Kidney epithelial cell (primary cell): ENCODE results near the gene CCDC136. TPM values are rescaled to one million over a fixed set of nuclear protein-coding genes. Genes with fewer than 3 reads are reported as not detected.

ENCODE experiments used
- DNase-seq: peaks from one replicate; pipeline ENCODE4 v3.0.0-alpha.2; 2010; ENCODE audit warnings: low read depth
- H3K27me3 ChIP-seq: 2 replicates; pipeline ENCODE4 v1.6.0; 2011; ENCODE audit warnings: low read length; ENCODE audit not compliant: control insufficient read depth, insufficient read depth
- H3K36me3 ChIP-seq: 2 replicates; pipeline ENCODE4 v1.5.1; 2011; ENCODE audit warnings: low read length; ENCODE audit not compliant: control insufficient read depth, insufficient read depth
- H3K4me3 ChIP-seq: 2 replicates; pipeline ENCODE4 v1.5.1; 2011; ENCODE audit warnings: low read depth, mild to moderate bottlenecking, control low read depth, low read length
- total RNA-seq: library from RNA; depleted of rRNA; stranded (reverse); fragments of >200 nt; gene quantifications from 2 replicates; pipeline ENCODE4 v1.2.3, GENCODE V29; 2015
- TF ChIP-seq, protein P1 (sequence below): IDR thresholded peaks from 2 replicates; pipeline ENCODE4 v1.5.1; 2011; ENCODE audit warnings: mild to moderate bottlenecking, moderate library complexity, low read length, control low read depth, inconsistent platforms; ENCODE audit not compliant: insufficient read depth, poor library complexity, severe bottlenecking

The CCDC136 gene
- total RNA-seq, 1 donor from 2014 or later: 7.2 TPM

DNA sequence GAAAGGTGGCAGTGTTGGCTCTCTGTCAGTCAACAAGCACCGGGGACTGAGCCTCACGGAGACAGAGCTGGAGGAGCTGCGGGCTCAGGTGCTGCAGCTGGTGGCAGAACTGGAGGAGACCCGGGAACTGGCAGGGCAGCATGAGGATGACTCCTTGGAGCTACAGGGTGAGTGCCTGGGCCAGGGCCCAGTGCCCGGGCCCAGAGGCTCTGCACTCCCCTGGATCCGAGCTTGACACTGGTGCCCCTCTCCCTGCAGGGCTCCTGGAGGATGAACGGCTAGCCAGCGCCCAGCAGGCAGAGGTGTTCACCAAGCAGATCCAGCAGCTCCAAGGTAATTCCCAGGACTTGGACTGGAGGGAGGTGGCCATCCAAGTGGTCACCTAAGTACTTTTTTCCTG, 2.7 kb downstream of the CCDC136 start:
- Histone ChIP-seq H3K36me3 (no peaks in the 10 kb centered on the region), H3K4me3 (no peak overlapping the region), H3K27me3 (peaks cover 8% of the 10 kb centered on the region)
- TF ChIP-seq, protein P1, sequence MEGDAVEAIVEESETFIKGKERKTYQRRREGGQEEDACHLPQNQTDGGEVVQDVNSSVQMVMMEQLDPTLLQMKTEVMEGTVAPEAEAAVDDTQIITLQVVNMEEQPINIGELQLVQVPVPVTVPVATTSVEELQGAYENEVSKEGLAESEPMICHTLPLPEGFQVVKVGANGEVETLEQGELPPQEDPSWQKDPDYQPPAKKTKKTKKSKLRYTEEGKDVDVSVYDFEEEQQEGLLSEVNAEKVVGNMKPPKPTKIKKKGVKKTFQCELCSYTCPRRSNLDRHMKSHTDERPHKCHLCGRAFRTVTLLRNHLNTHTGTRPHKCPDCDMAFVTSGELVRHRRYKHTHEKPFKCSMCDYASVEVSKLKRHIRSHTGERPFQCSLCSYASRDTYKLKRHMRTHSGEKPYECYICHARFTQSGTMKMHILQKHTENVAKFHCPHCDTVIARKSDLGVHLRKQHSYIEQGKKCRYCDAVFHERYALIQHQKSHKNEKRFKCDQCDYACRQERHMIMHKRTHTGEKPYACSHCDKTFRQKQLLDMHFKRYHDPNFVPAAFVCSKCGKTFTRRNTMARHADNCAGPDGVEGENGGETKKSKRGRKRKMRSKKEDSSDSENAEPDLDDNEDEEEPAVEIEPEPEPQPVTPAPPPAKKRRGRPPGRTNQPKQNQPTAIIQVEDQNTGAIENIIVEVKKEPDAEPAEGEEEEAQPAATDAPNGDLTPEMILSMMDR: no peak
- DNase-seq: no peak

- no peaks in the 10 kb centered on the region for H3K36me3 ChIP-seq
- no peak overlapping the region for H3K4me3 ChIP-seq
- peaks cover 8% of the 10 kb centered on the region for H3K27me3 ChIP-seq
- no peak for DNase-seq
- TF ChIP-seq, protein P1: no peak
Observed at GRCh38 chr7:128795129-128795528, 3.4 kb downstream of the CCDC136 start.

- Histone ChIP-seq H3K4me3 (no peak overlapping the region), H3K27me3 (no peaks in the 10 kb centered on the region), H3K36me3 (no peaks in the 10 kb centered on the region)
- TF ChIP-seq, protein P1: no peak
- no peak for DNase-seq
Observed at GRCh38 chr7:128796327-128796726, 4.6 kb downstream of the CCDC136 start.

GRCh38 chr7:128799451-128799850, 7.7 kb downstream of the CCDC136 start:
- DNase-seq: no peak
- no peaks in the 10 kb centered on the region for H3K36me3 ChIP-seq
- H3K4me3 ChIP-seq: no peak overlapping the region
- H3K27me3 ChIP-seq: no peaks in the 10 kb centered on the region
- TF ChIP-seq, protein P1: no peak

GRCh38 chr7:128800567-128800966, 8.8 kb downstream of the CCDC136 start:
- TF ChIP-seq, protein P1: no peak
- H3K4me3 ChIP-seq: no peak overlapping the region
- H3K27me3 ChIP-seq: no peaks in the 10 kb centered on the region
- no peak for DNase-seq
- no peaks in the 10 kb centered on the region for H3K36me3 ChIP-seq

DNA sequence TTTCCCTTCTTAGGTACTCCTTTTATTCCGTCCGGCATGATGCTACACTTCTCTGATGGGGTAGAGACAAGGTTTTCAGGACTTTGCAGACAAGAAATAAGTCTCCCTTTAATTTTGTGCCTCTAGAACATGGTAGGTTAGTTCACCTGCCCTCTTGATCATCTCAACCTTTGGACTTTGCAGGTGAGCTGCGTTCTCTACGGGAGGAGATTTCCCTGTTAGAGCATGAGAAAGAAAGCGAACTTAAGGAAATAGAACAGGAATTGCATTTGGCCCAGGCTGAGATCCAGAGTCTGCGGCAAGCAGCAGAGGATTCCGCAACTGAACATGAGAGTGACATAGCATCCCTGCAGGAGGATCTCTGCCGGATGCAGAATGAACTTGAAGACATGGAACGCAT, 9.2 kb downstream of the CCDC136 start:
- Histone ChIP-seq H3K4me3 (no peak overlapping the region), H3K36me3 (no peaks in the 10 kb centered on the region), H3K27me3 (no peaks in the 10 kb centered on the region)
- TF ChIP-seq, protein P1: no peak
- DNase-seq: no peak
